ENCODE measurements around the gene ZNF701.
"Not testable (repeated sequence)": the region's sequence is repeated elsewhere in the genome, so short reads cannot be mapped to it uniquely, and the experiment has no call there.

The ZNF701 gene

GRCh38 chr19:52532480-52532879, 37.6 kb upstream of the ZNF701 start:
- TF ChIP-seq POLR2A (IDR thresholded peaks at IDR 0.05; ENCODE audit: extremely low read depth, insufficient read length): no peak
- no peak for TF ChIP-seq MYC (IDR thresholded peaks at IDR 0.05; ENCODE audit: low read depth, low read length)
- TF ChIP-seq MAX (IDR thresholded peaks at IDR 0.05; ENCODE audit: low read depth, low read length): no peak
- TF ChIP-seq CTCF (IDR thresholded peaks at IDR 0.05; ENCODE audit: low read depth, low read length): no peak
- H3K4me3 ChIP-seq (ENCODE audit: low read depth, low read length): no peak overlapping the region
- DNase-seq (ENCODE audit: low read depth): no peak

GRCh38 chr19:52533901-52534300, 36.2 kb upstream of the ZNF701 start:
- no peak for TF ChIP-seq POLR2A (IDR thresholded peaks at IDR 0.05; ENCODE audit: extremely low read depth, insufficient read length)
- no peak for TF ChIP-seq MAX (IDR thresholded peaks at IDR 0.05; ENCODE audit: low read depth, low read length)
- TF ChIP-seq MYC (IDR thresholded peaks at IDR 0.05; ENCODE audit: low read depth, low read length): no peak
- no peak for TF ChIP-seq CTCF (IDR thresholded peaks at IDR 0.05; ENCODE audit: low read depth, low read length)

GRCh38 chr19:52535385-52535770, 34.7 kb upstream of the ZNF701 start:
- peak; percentile 33 for DNase-seq (ENCODE audit: low read depth)
- peak overlapping the region; percentile 38 for H3K4me3 ChIP-seq (ENCODE audit: low read depth, low read length)

More at GRCh38 chr19:52533901-52534300, 36.2 kb upstream of the ZNF701 start:
- peak; percentile 87 for DNase-seq (ENCODE audit: low read depth)
- no peak overlapping the region for H3K4me3 ChIP-seq (ENCODE audit: low read depth, low read length)

GRCh38 chr19:52535771-52536447, 34.2 kb upstream of the ZNF701 start:
- peak; percentile 88 for DNase-seq (ENCODE audit: low read depth)
- no peak for TF ChIP-seq POLR2A (IDR thresholded peaks at IDR 0.05; ENCODE audit: extremely low read depth, insufficient read length)
- no peak for TF ChIP-seq MYC (IDR thresholded peaks at IDR 0.05; ENCODE audit: low read depth, low read length)
- no peak for TF ChIP-seq CTCF (IDR thresholded peaks at IDR 0.05; ENCODE audit: low read depth, low read length)
- TF ChIP-seq MAX (IDR thresholded peaks at IDR 0.05; ENCODE audit: low read depth, low read length): no peak
- H3K4me3 ChIP-seq (ENCODE audit: low read depth, low read length): peak overlapping the region; percentile 72

- TF ChIP-seq MAX (IDR thresholded peaks at IDR 0.05; ENCODE audit: low read depth, low read length) (no peak), MYC (IDR thresholded peaks at IDR 0.05; ENCODE audit: low read depth, low read length) (no peak), CTCF (IDR thresholded peaks at IDR 0.05; ENCODE audit: low read depth, low read length) (no peak), POLR2A (IDR thresholded peaks at IDR 0.05; ENCODE audit: extremely low read depth, insufficient read length) (no peak)
- peak overlapping the region; percentile 72 for H3K4me3 ChIP-seq (ENCODE audit: low read depth, low read length)
- DNase-seq (ENCODE audit: low read depth): peak; percentile 40
Observed at GRCh38 chr19:52536448-52536800, 33.7 kb upstream of the ZNF701 start.

- H3K4me3 ChIP-seq (ENCODE audit: low read depth, low read length): not testable (repeated sequence)
- peak; percentile 66 for DNase-seq (ENCODE audit: low read depth)
Observed at GRCh38 chr19:52538815-52539214, 31.3 kb upstream of the ZNF701 start.

GRCh38 chr19:52541176-52541575, 28.9 kb upstream of the ZNF701 start:
- DNase-seq (ENCODE audit: low read depth): not testable (repeated sequence)

More at GRCh38 chr19:52541176-52541575, 28.9 kb upstream of the ZNF701 start:
- H3K4me3 ChIP-seq (ENCODE audit: low read depth, low read length): not testable (repeated sequence)

Data from NB4 (cell line).